ENCODE data around the gene RABL3. TPM values are rescaled to one million over a fixed set of nuclear protein-coding genes. Genes with fewer than 3 reads are reported as not detected.
A peak's percentile ranks its signal among the peaks of the same experiment; 100 is the strongest.

RABL3 gene
- total and polyA plus RNA-seq, 2 of the 13 experiments (the other 11 are each of a cell fraction or from before 2014, with no cell fraction given): 4.8 to 31.9 TPM

GRCh38 chr3:120678331-120678947 is 63.9 kb downstream of the RABL3 start (continued):
- no peak for TF ChIP-seq RNF219 (CRISPR knock-in tag; IDR thresholded peaks at IDR 0.05)
- no peak for TF ChIP-seq GRHL1 (CRISPR knock-in tag; conservative IDR thresholded peaks at IDR 0.05)
- TF ChIP-seq CREB3 (CRISPR knock-in tag; IDR thresholded peaks at IDR 0.05): no peak
- no peak for TF ChIP-seq CCDC6 (CRISPR knock-in tag; IDR thresholded peaks at IDR 0.05)
- 0 out of 2 replicates have a peak, but pooled peaks have one; percentile 22 for TF ChIP-seq NCOA1 (CRISPR knock-in tag; IDR thresholded peaks at IDR 0.05)
- no peak; the same call in 1 of the 2 replicates for TF ChIP-seq FOXJ3 (CRISPR knock-in tag; IDR thresholded peaks at IDR 0.05; ENCODE audit: borderline replicate concordance)
- no peak for TF ChIP-seq ZBTB8A (CRISPR knock-in tag; IDR thresholded peaks at IDR 0.05; ENCODE audit: borderline replicate concordance, low read depth)
- no peak for TF ChIP-seq MTA1 (CRISPR knock-in tag; IDR thresholded peaks at IDR 0.05; ENCODE audit: borderline replicate concordance)
- TF ChIP-seq ZNF30 (CRISPR knock-in tag; IDR thresholded peaks at IDR 0.05): no peak
- TF ChIP-seq ZFP36L2 (CRISPR knock-in tag; IDR thresholded peaks at IDR 0.05): no peak
- TF ChIP-seq ZNF775 (CRISPR knock-in tag; IDR thresholded peaks at IDR 0.05; ENCODE audit: borderline replicate concordance): no peak
- TF ChIP-seq RBM39 (IDR thresholded peaks at IDR 0.05; ENCODE audit: low read depth, low read length, poor library complexity, severe bottlenecking): no peak
- no peak for TF ChIP-seq ZHX2 (IDR thresholded peaks at IDR 0.05; ENCODE audit: low read depth)
- no peak for TF ChIP-seq ZHX2 (CRISPR knock-in tag; IDR thresholded peaks at IDR 0.05; ENCODE audit: borderline replicate concordance)
- TF ChIP-seq RFX1 (IDR thresholded peaks at IDR 0.05): no peak
- TF ChIP-seq RELA (CRISPR knock-in tag; IDR thresholded peaks at IDR 0.05): no peak
- TF ChIP-seq ERF (CRISPR knock-in tag; IDR thresholded peaks at IDR 0.05): peak; percentile 61
- no peak for TF ChIP-seq PBX3 (CRISPR knock-in tag; IDR thresholded peaks at IDR 0.05; ENCODE audit: borderline replicate concordance)

Measured in HepG2 (cell line).